Loucy (cell line): ENCODE measurements around the gene GATA6.

Source experiments
- H2AFZ ChIP-seq: fragments of 200-600 bp; sonication (generic); 2 replicates; pipeline ENCODE4 v1.6.0; 2016; ENCODE audit warnings: antibody characterized with exemption, mild to moderate bottlenecking, low read length, moderate library complexity
- H3F3A ChIP-seq: fragments of 200-600 bp; 2 replicates; pipeline ENCODE4 v1.6.0; 2016; ENCODE audit warnings: antibody characterized with exemption, low read depth, mild to moderate bottlenecking
- H3K27me3 ChIP-seq: fragments of 200-600 bp; sonication (generic); 2 replicates; pipeline ENCODE4 v1.6.1; 2014; ENCODE audit warnings: low read length, mild to moderate bottlenecking; ENCODE audit not compliant: insufficient read depth, poor library complexity, severe bottlenecking
- H3K36me3 ChIP-seq: fragments of 200-600 bp; sonication (generic); 2 replicates; pipeline ENCODE4 v1.6.1; 2016; ENCODE audit warnings: low read length; ENCODE audit not compliant: insufficient read depth
- H3K4me1 ChIP-seq: fragments of 200-600 bp; sonication (generic); 2 replicates; pipeline ENCODE4 v1.5.1; 2014; ENCODE audit warnings: low read length, mild to moderate bottlenecking; ENCODE audit not compliant: insufficient read depth, poor library complexity, severe bottlenecking
- H3K4me2 ChIP-seq: fragments of 200-600 bp; sonication (generic); 2 replicates; pipeline ENCODE4 v1.6.0; 2014; ENCODE audit warnings: antibody characterized with exemption, low read length, low read depth, mild to moderate bottlenecking; ENCODE audit not compliant: poor library complexity, severe bottlenecking
- H3K4me3 ChIP-seq: fragments of 200-600 bp; sonication (generic); 2 replicates; pipeline ENCODE4 v1.5.1; 2014; ENCODE audit warnings: low read length, mild to moderate bottlenecking, mixed read lengths; ENCODE audit not compliant: poor library complexity, severe bottlenecking
- H3K79me2 ChIP-seq: fragments of 200-600 bp; sonication (generic); 2 replicates; pipeline ENCODE4 v1.6.1; 2014; ENCODE audit warnings: low read length; ENCODE audit not compliant: insufficient read depth
- H3K9ac ChIP-seq: fragments of 200-600 bp; sonication (generic); 2 replicates; pipeline ENCODE4 v1.6.0; 2014; ENCODE audit warnings: mild to moderate bottlenecking, low read depth, low read length, moderate library complexity; ENCODE audit not compliant: poor library complexity, severe bottlenecking
- H3K9me2 ChIP-seq: fragments of 200-600 bp; sonication (generic); replicated peaks from 2 replicates; pipeline ENCODE4 v1.6.1; 2016; ENCODE audit warnings: low read depth, low read length, mixed read lengths
- H3K9me3 ChIP-seq: fragments of 200-600 bp; sonication (generic); 2 replicates; pipeline ENCODE4 v1.6.1; 2014; ENCODE audit warnings: mild to moderate bottlenecking, antibody characterized with exemption, low read length, low read depth; ENCODE audit not compliant: insufficient read depth
- H4K20me1 ChIP-seq: fragments of 200-600 bp; sonication (generic); 2 replicates; pipeline ENCODE4 v1.6.0; 2014; ENCODE audit warnings: antibody characterized with exemption, low read length, mild to moderate bottlenecking; ENCODE audit not compliant: insufficient read depth, poor library complexity, severe bottlenecking
- EZH2phosphoT487 ChIP-seq: fragments of 200-600 bp; IDR thresholded peaks from 2 replicates; pipeline ENCODE4 v1.6.1; 2018; ENCODE audit warnings: antibody characterized with exemption, mild to moderate bottlenecking, moderate library complexity, borderline replicate concordance
- TF ChIP-seq, protein P1 (sequence below): fragments of 200-600 bp; sonication (generic); conservative IDR thresholded peaks from 2 replicates; pipeline ENCODE4 v1.5.1; 2014; ENCODE audit warnings: mild to moderate bottlenecking, antibody characterized with exemption, low read length

Gene GATA6

DNA sequence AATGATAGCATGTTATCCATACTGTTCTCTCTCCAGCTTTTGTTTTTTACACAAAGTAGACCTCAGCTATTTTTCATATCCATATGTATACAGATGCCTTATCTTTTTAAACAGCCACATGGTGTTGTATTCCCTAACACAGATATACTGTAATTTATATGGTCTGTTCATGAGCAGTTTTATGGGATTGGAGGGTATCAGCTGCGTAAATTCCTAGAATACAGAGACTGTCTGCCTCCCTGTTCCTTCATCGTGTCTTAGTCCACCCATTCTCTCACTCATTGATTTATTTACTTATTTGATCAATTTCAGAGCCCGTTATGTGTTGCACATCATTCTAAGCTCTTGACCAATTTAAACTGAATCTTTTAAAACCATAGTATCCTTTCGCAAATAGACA lies 80.6 kb downstream of the GATA6 start:
- no peak overlapping the region for H3K4me3 ChIP-seq
- H3K9me3 ChIP-seq = no peaks in the 10 kb centered on the region
- no peaks in the 10 kb centered on the region for H3K79me2 ChIP-seq
- no peak overlapping the region for H3K4me2 ChIP-seq
- TF ChIP-seq EZH2phosphoT487 = no peak
- TF ChIP-seq, protein P1, sequence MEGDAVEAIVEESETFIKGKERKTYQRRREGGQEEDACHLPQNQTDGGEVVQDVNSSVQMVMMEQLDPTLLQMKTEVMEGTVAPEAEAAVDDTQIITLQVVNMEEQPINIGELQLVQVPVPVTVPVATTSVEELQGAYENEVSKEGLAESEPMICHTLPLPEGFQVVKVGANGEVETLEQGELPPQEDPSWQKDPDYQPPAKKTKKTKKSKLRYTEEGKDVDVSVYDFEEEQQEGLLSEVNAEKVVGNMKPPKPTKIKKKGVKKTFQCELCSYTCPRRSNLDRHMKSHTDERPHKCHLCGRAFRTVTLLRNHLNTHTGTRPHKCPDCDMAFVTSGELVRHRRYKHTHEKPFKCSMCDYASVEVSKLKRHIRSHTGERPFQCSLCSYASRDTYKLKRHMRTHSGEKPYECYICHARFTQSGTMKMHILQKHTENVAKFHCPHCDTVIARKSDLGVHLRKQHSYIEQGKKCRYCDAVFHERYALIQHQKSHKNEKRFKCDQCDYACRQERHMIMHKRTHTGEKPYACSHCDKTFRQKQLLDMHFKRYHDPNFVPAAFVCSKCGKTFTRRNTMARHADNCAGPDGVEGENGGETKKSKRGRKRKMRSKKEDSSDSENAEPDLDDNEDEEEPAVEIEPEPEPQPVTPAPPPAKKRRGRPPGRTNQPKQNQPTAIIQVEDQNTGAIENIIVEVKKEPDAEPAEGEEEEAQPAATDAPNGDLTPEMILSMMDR = no peak
- no peaks in the 10 kb centered on the region for H3K9me2 ChIP-seq
- no peaks in the 10 kb centered on the region for H3K27me3 ChIP-seq
- H2AFZ ChIP-seq = no peak overlapping the region
- no peaks in the 10 kb centered on the region for H3K4me1 ChIP-seq
- H3K36me3 ChIP-seq = no peaks in the 10 kb centered on the region
- H3K9ac ChIP-seq = no peak overlapping the region
- H3F3A ChIP-seq = no peaks in the 10 kb centered on the region
- H4K20me1 ChIP-seq = no peaks in the 10 kb centered on the region

DNA sequence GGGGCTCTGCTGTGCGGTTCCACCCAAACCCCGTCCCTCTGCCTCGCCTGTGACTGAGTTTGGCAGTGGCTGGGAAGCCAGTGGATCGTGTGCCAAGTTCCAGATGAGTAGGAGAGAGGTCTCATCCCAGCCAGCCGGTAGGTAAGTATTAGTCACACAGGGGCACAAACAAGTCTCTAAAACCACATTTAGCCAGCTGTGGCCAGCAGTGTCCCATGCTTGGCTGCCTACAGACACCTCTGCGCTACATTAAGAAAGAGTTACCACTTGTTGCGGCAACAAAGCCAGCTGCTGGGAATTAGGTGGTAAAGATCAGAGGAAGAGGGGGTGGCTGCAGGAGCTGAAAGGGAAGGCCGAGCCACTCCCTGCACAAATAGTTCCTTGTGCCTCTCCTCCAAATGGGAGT lies 81.2 kb downstream of the GATA6 start:
- TF ChIP-seq, protein P1 = no peak
- TF ChIP-seq EZH2phosphoT487 = no peak

More for the DNA sequence above, 81.2 kb downstream of the GATA6 start:
- Histone ChIP-seq H3K4me2 (no peak overlapping the region), H3K4me3 (no peak overlapping the region), H3K36me3 (no peaks in the 10 kb centered on the region), H3K79me2 (no peaks in the 10 kb centered on the region), H3F3A (no peaks in the 10 kb centered on the region), H3K9me2 (no peaks in the 10 kb centered on the region), H3K9me3 (no peaks in the 10 kb centered on the region), H3K4me1 (no peaks in the 10 kb centered on the region), H2AFZ (no peak overlapping the region), H4K20me1 (no peaks in the 10 kb centered on the region), H3K9ac (no peak overlapping the region), H3K27me3 (no peaks in the 10 kb centered on the region)
